HPDE6-E6E7 (cell line): ENCODE data around the gene ALDH1A1.

Experiments
- DNase-seq: peaks from one replicate; pipeline ENCODE4 v3.0.0; 2011; ENCODE audit warnings: missing footprints; ENCODE audit errors: extremely low spot score

The ALDH1A1 gene

GRCh38 chr9:72917892-72918509 lies 34.9 kb downstream of the ALDH1A1 start:
- no peak for DNase-seq

DNA sequence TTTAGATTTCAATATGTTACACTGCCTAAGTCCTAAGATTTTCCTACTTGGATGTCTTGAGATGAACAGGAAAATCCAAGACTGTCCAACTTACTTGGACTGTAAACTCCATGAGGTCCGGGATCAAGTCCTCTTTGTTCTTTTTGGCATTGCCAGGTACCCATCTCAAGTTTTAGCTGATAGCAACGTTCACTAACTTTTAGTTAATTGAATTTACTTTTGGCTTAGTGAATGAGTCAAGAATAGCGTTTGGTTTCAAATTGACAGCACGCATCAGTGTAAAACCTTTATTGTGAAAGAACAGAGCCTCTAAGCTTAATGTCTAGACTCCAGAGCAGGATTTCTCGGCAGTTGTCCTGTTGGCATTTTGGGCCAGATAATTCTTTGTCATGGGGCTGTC lies 37.2 kb downstream of the ALDH1A1 start:
- no peak for DNase-seq

- DNase-seq, result no peak
Observed at GRCh38 chr9:72914750-72915149, 38.1 kb downstream of the ALDH1A1 start.

DNA sequence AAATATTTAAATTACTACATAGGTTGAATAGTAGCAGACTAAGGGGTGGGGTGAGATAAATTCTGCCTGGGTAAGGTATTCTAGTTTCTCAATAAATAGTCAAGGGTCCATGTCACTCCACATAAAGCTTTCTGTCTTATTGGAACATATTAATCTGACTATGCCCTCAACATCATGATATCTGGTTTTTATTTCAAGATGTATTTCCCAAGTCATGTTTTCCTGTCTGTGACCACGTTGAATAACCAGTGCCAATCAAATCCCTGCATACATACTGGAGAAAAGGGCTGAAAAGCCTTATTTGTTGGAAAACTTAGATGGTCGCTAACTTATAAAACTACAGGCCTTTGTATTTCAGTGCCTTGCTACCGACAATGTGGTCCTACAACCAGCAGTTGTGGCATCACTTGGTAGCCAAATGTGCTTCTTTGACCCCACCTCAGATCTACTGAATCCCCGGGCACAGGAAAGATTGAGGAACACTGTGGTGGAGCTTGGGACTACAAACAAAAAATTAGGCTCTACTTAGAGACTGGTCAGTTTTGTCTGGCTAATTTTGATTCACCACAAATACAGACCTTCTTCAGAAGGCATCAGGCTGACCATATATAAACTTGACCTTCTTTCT lies 39.4 kb downstream of the ALDH1A1 start:
- DNase-seq, result no peak

DNA sequence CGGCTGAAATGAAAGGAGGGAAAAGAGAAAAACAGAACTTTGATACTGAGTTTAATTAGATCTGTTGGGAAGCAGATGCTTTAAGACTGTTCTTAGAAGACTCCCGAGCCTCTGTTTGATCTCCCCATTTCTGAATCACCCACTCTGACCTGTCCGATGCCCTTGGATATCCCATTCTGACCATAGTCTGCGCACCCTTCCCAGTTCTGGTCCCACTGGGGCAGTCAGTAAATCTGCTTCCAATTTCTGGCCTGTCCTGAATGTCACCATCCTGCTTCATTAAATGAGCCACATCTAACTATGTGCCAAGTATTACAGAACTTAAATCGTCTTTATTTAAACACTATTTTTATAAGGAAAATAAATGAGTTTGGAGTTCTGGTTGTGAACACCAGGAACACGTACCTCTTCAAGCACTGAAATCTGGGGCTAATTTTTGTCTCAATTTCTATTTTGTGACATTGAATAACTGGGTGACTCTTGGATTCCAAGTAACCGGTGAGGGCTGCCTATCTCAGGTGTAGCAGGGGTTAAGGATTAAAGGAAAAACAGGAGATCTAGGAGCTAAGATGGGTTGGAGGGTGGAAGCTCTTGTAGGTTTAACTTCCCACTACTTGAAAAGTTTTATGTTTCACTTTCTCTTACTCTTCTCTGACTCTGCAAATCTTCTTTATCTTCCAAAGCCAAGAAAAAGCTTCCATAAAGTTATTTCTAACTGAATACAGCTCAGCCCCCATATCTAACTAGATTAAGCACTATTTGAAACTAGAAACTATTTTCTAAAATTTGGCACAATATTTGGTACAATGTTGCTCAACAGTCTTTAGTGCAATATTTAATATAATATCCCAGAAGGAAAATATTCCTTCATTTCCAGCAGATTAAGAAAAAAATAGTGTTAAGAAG lies 40.1 kb downstream of the ALDH1A1 start:
- DNase-seq, result no peak

- no peak for DNase-seq
Observed at GRCh38 chr9:72911816-72912215, 41.0 kb downstream of the ALDH1A1 start.

DNA sequence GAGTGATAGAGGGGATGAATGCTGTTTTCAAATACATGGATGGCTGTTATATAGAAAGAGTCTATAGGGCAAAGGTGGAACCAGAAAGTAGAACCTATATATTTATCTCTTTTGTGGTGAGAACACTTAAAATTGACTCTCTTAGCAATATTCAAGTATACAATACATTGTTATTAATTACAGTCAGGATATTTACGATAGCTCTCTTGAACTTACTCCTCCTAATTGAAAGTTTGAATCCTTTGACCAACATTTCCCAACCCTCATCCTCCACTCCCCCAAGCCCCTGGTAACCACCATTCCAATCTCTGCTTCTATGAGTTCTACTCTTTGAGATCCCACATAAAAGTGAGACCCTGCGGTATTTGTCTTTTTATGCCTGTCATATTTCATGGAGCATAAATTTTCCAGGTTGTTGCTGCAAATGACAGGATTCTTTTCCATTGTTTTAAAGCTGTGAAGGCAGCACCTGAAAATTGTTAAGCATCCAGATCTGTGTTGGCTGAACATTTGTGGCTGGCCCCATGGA lies 41.5 kb downstream of the ALDH1A1 start:
- no peak for DNase-seq

DNA sequence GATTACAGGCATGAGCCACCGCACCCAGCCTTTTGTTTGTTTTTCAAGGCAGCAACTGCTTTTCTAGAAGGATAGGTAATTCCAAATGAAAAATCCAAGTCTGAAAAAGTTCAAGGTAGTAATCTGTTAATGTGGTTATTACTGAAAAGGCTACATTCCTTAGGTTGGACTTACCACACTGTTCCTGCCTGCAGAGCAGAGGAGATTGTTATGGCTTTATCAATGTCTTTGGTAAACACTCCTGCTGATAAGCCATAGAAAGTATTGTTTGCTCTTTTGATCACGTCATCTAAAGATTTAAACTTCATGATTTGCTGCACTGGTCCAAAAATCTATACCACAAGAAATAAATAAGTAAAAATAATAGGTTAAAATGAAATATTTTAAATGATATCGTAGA lies 43.4 kb downstream of the ALDH1A1 start:
- no peak for DNase-seq

- DNase-seq, result no peak
Observed at GRCh38 chr9:72907421-72907820, 45.4 kb downstream of the ALDH1A1 start.

DNA sequence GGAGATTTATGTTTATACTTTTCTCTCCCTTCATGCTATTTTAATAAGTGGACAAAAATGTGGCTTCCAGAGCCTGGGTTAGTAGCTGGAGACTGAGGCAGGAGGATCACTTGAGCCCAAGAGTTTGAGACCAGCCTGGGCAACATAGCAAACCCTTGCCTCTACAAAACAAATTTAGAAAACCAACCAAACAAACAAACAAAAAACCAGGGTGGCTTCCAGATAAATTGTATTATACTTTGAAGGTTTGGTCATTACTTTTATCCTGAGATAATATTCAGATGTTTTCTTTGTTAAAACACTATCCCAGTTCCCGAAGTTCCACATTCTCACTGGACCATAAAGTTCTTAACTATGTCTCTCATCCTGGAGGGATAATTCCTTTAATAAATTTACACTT lies 46.0 kb downstream of the ALDH1A1 start:
- no peak for DNase-seq

- no peak for DNase-seq
Observed at GRCh38 chr9:72905514-72906480, 47.1 kb downstream of the ALDH1A1 start.

DNA sequence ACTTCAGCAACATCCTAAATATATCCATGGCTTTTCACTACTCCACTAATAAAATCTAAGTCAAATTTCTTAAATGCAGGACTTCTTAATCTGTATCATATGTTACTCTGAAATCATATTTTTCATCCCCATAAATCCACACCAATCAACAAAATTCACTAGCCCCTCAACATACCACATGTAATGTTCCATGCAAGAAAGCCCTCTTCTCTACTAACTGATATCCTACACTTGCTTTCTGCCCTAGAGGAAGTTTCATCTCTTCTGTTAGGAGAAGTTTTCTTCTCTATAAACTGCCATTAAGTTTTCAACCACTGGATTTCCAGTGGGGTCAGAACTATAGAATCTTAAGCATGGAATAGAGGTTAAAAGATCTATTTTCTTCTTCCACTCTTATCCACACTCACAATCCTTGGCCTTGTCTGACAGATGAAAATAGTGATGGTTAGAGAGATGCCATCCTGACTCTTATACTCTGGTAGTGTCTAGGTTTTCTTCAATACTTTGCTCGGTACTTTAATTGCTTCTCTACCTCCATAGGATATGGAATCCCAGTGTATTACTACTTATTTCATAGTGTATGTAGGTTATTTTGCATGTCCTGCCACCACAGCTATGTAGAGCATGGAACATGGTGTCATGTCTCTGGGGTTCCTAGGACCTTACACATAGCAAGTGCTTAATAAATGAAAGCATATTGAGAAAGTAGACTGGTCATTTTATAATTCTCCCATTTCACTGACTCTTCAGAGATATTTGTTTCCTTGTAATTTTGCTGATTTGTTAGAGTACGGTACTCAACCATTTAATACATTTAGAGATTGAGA lies 48.4 kb downstream of the ALDH1A1 start:
- DNase-seq, result no peak

DNA sequence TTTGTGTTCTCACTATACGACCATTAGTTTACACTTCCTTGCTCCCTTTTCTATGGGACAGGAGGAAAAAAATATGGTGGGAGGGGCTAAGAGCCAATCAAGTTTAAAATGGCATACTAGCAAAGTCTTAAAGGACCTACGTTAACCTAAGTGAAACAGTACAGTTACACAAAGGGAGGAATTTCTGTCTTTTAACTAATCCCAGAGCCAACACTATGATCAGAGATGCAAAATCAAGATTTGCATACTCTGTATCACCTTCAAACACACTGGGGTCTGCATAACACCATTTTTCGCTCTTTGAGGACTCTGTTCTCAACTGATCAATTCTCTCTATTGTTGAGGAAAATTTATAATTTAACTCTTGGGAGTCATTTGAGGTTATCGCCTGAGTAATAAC lies 49.8 kb downstream of the ALDH1A1 start:
- DNase-seq, result no peak

DNA sequence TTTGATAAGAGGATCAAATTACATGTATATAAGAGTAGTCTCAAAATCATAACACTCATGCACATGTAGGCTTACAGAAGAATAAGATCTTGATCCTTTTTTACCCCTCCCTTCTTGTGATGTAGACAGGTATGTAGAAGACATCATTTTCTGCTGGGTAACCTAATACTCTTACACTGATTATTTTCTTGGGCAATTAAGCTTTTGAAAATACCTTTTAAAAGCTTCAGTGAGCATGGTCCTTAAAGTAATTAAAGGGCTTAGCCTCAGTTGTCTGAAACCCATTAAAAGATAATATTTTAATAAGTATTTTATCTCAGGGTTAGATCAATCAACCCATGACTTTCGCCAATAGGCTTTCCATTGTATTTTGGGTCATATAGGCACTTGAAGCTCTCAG lies 50.6 kb downstream of the ALDH1A1 start:
- no peak for DNase-seq

- DNase-seq, result no peak
Observed at GRCh38 chr9:72899734-72900477, 52.9 kb downstream of the ALDH1A1 start.

DNA sequence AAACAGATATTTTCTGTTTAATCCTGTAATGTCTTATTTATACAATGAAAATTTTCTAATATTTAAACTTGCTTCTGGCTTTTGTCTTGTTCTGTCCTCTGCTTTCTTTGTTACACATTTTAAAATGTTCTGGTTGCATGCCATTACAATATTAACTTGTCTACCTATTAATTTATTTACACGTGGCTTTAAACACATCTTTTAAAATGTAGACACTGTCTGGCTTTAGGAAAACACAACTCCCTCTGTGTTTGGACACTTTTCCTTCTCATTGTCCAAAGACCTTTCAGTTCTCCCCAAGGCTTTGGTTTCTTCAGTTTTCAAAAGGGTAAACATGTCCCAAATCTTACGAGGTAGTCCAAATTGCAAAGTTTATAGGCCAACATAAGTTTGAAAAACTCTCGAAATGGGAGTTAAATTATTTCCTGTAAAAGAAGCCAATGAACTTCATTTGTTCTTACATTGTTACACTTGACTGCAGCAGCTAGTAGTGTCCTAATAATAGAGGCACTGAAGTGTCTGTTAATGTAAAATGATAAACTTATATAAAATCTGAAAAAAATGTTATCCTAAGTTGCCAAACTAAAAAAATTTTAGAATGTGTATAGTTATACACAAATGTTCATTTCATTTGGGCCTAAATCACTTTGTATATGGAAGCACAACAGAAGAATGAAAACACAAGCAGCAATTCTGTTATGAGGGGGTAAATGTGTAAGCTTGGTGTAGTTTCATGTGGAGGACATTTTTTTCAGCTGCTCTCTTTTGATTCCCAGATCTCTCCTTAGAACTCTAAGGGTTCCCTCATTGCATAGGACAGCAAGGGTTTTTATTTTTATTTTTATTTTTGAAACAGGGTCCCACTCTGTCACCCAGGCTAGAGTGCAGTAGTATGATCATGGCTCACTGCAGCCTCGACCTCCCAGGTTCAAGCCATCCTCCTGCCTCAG lies 53.8 kb downstream of the ALDH1A1 start:
- no peak for DNase-seq

DNA sequence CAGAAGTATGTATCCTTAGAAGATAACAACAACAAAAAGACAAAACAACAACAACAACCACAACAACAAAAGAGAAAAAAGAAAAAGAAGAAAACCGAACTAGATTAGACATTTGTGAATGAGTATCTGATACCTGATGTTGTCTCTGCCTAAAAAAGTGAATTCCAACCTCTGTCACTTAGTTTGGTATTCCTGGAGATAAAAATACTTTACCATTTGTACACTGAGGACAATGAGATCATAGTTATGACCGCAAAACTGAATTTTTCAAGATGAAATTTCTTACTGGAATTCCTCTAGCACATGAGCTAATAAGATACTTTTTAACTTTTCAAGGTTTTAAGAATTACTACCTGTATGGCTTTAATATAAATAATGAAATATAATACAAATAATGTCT lies 54.5 kb downstream of the ALDH1A1 start:
- no peak for DNase-seq

DNA sequence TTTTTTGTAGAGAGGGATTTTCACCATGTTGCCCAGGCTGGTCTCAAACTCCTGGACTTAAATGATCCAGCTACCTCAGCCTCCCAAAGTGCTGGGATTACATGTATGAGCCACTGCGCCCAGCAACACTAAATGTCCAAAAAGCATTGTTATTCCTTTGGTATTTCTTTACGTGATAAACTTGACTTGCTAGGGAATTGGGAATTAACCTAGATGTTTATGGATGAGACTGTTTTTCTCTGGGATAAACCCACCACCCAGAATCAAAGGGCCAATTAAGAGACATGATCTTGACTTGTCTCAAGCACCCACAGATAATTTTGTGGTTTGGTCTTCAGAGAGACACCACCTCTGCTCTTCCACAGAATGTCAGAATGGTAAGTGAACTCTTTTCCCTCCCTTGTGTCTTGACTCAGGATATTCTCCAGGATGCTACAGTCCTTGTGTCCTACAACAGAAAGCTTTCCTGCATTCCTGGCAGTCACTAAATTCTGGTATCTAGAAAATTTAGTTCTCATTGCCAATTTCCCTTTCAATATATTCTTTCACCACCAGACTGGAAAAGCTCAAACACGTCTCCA lies 55.7 kb downstream of the ALDH1A1 start:
- DNase-seq, result no peak
